ENCODE results near the gene LATS2.
A peak's percentile ranks its signal among the peaks of the same experiment; 100 is the strongest.
"Not testable (repeated sequence)": the region's sequence is repeated elsewhere in the genome, so short reads cannot be mapped to it uniquely, and the experiment has no call there.

LATS2 gene

DNA sequence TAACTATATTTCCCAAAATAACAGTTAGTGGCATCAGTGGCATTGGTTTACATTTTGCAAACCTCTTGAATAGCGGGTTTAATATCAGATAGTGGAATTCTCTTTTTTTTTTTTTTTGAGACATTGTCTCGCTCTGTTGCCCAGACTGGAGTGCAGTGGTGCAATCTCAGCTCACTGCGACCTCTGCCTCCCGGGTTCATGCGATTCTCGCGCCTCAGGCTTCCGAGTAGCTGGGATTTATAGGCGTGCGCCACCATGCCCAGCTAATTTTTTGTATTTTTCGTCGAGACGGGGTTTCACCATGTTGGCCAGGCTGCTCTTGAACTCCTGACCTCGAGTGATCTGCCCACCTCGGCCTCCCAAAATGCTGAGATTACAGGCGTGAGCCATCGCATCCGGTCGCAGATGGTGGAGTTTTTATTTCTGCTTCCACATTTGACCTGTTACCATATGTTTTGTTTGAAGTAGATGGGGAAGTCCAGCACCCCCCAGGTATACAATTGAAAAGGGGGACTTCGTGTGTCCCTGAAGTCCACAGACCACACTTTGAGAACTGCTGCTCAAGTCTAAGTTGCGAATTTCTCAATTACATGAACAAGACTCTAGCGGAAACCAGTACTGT is 118.3 kb downstream of the LATS2 start:
- H3K14ac ChIP-seq (ENCODE audit: low read length) = no peak overlapping the region
- no peak overlapping the region for H3K9ac ChIP-seq (ENCODE audit: low read depth, low read length, poor library complexity)
- H2AK5ac ChIP-seq (ENCODE audit: low read depth, low read length) = no peak overlapping the region
- H3K4me3 ChIP-seq (ENCODE audit: low read length in 2 of 2) = no peak overlapping the region
- H3K4me2 ChIP-seq (ENCODE audit: insufficient read depth, low read length, poor library complexity, severe bottlenecking) = no peak overlapping the region
- H3K27me3 ChIP-seq (ENCODE audit: control insufficient read depth in 3 of 3, insufficient read depth in 3 of 3, low read depth in 1 of 3, low read length in 3 of 3) = peaks cover 0 to 11% (median 9%) of the 10 kb centered on the region in 3 experiments
- no peak overlapping the region for H3K18ac ChIP-seq (ENCODE audit: low read length)
- peaks cover 0 to 4% of the 10 kb centered on the region in 2 donors for H3K4me1 ChIP-seq (ENCODE audit: control insufficient read depth in 2 of 2, insufficient read depth in 1 of 2, low read depth in 1 of 2, low read length in 2 of 2)
- no peak overlapping the region for H2BK15ac ChIP-seq (ENCODE audit: low read length)
- no CpG with 5 or more reads among the region's 22 CpGs for WGBS, 2 donors (ENCODE audit: extremely low coverage in 2 of 2, insufficient read length in 2 of 2, insufficient replicate concordance in 1 of 2)
- H4K91ac ChIP-seq (ENCODE audit: low read depth, low read length, poor library complexity) = no peak overlapping the region
- H2BK12ac ChIP-seq (ENCODE audit: low read length) = no peak overlapping the region
- H3K27ac ChIP-seq (replicated peaks; ENCODE audit: low read length) = no peak overlapping the region
- no peak overlapping the region for H4K8ac ChIP-seq (ENCODE audit: low read depth, low read length)
- no peak overlapping the region for H2BK120ac ChIP-seq (ENCODE audit: low read depth, low read length)
- no peak overlapping the region for H2BK5ac ChIP-seq (ENCODE audit: low read length)
- no peak for DNase-seq (ENCODE audit: low spot score)
- H3K23ac ChIP-seq (ENCODE audit: low read depth, low read length, poor library complexity) = no peak overlapping the region
- no peaks in the 10 kb centered on the region for H3K9me3 ChIP-seq (replicated peaks in 1 of 2; ENCODE audit: control insufficient read depth in 2 of 2, insufficient read depth in 1 of 2, low read depth in 1 of 2, low read length in 2 of 2)
- no peaks in the 10 kb centered on the region for H3K36me3 ChIP-seq (replicated peaks in 1 of 2; ENCODE audit: control insufficient read depth in 2 of 2, insufficient read depth in 2 of 2, low read length in 2 of 2)
- no peak overlapping the region for H3K4ac ChIP-seq (ENCODE audit: low read length)
- peak overlapping the region; percentile 79 for H2AFZ ChIP-seq (ENCODE audit: low read length)
- H3K79me1 ChIP-seq (ENCODE audit: low read depth, low read length) = no peaks in the 10 kb centered on the region

DNA sequence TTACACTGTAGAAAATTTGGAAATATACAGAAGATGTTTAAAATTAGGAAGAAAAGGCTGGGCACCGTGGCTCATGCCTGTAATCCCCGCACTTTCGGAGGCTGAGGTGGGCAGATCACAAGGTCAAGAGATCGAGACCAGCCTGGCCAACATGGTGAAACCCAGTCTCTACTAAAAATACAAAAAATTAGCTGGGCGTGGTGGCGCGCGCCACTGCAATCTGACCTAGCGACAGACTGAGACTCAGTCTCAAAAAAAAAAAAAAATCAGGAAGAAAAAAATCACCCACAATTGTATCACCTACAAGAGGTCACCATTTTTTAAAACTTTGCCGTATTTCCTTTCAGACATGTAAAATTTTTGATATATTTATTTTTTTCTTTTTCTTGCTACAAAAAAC is 120.9 kb downstream of the LATS2 start:
- not testable (repeated sequence) for H3K9ac ChIP-seq (ENCODE audit: low read depth, low read length, poor library complexity); H2AFZ ChIP-seq (ENCODE audit: low read length); H4K91ac ChIP-seq (ENCODE audit: low read depth, low read length, poor library complexity); H3K4ac ChIP-seq (ENCODE audit: low read length); H3K18ac ChIP-seq (ENCODE audit: low read length); H3K4me2 ChIP-seq (ENCODE audit: insufficient read depth, low read length, poor library complexity, severe bottlenecking); H2BK5ac ChIP-seq (ENCODE audit: low read length); DNase-seq (ENCODE audit: low spot score); H2BK120ac ChIP-seq (ENCODE audit: low read depth, low read length); H4K8ac ChIP-seq (ENCODE audit: low read depth, low read length); H3K79me1 ChIP-seq (ENCODE audit: low read depth, low read length); H3K23ac ChIP-seq (ENCODE audit: low read depth, low read length, poor library complexity); H2BK15ac ChIP-seq (ENCODE audit: low read length); H2BK12ac ChIP-seq (ENCODE audit: low read length); H3K4me1 ChIP-seq (ENCODE audit: control insufficient read depth in 2 of 2, insufficient read depth in 1 of 2, low read depth in 1 of 2, low read length in 2 of 2); H3K4me3 ChIP-seq (ENCODE audit: low read length in 2 of 2); H3K14ac ChIP-seq (ENCODE audit: low read length); H3K27ac ChIP-seq (replicated peaks; ENCODE audit: low read length); H3K27me3 ChIP-seq (ENCODE audit: control insufficient read depth in 3 of 3, insufficient read depth in 3 of 3, low read depth in 1 of 3, low read length in 3 of 3); H3K36me3 ChIP-seq (replicated peaks in 1 of 2; ENCODE audit: control insufficient read depth in 2 of 2, insufficient read depth in 2 of 2, low read length in 2 of 2); H3K9me3 ChIP-seq (replicated peaks in 1 of 2; ENCODE audit: control insufficient read depth in 2 of 2, insufficient read depth in 1 of 2, low read depth in 1 of 2, low read length in 2 of 2); H2AK5ac ChIP-seq (ENCODE audit: low read depth, low read length)
- WGBS, 2 donors (ENCODE audit: extremely low coverage in 2 of 2, insufficient read length in 2 of 2, insufficient replicate concordance in 1 of 2) = no CpG with 5 or more reads among the region's 10 CpGs

DNA sequence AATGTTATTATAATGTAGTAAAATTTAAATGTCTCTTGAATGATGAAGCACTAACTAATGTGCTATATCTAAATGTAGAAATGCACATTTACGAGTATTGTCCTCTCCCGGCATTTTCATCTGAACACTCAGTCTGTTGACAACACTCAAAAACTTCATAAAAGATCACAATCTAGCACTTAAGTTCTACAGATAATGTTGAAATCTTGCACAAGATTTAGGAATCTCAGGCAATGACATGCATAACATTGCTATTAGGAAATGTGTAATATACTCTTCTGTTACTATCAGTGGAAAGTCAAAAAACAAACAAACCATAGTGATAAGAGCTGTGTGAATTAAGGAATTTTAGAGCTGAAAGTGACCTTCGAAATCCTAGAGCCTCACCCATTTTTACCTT is 121.3 kb downstream of the LATS2 start:
- Histone ChIP-seq H2BK15ac (ENCODE audit: low read length) (no peak overlapping the region), H3K9ac (ENCODE audit: low read depth, low read length, poor library complexity) (no peak overlapping the region), H3K27me3 (ENCODE audit: control insufficient read depth in 3 of 3, insufficient read depth in 3 of 3, low read depth in 1 of 3, low read length in 3 of 3) (peaks cover 0 to 2% (median 2%) of the 10 kb centered on the region in 3 experiments), H3K4ac (ENCODE audit: low read length) (no peak overlapping the region), H3K27ac (replicated peaks; ENCODE audit: low read length) (no peak overlapping the region), H3K18ac (ENCODE audit: low read length) (no peak overlapping the region), H2AFZ (ENCODE audit: low read length) (peak overlapping the region; percentile 70), H4K91ac (ENCODE audit: low read depth, low read length, poor library complexity) (no peak overlapping the region), H2BK12ac (ENCODE audit: low read length) (no peak overlapping the region), H3K23ac (ENCODE audit: low read depth, low read length, poor library complexity) (no peak overlapping the region), H3K9me3 (replicated peaks in 1 of 2; ENCODE audit: control insufficient read depth in 2 of 2, insufficient read depth in 1 of 2, low read depth in 1 of 2, low read length in 2 of 2) (no peaks in the 10 kb centered on the region), H3K4me2 (ENCODE audit: insufficient read depth, low read length, poor library complexity, severe bottlenecking) (no peak overlapping the region), H3K4me3 (ENCODE audit: low read length in 2 of 2) (no peak overlapping the region), H2AK5ac (ENCODE audit: low read depth, low read length) (no peak overlapping the region), H2BK5ac (ENCODE audit: low read length) (no peak overlapping the region), H3K79me1 (ENCODE audit: low read depth, low read length) (no peaks in the 10 kb centered on the region), H3K4me1 (ENCODE audit: control insufficient read depth in 2 of 2, insufficient read depth in 1 of 2, low read depth in 1 of 2, low read length in 2 of 2) (peaks cover 0 to 4% of the 10 kb centered on the region in 2 donors), H2BK120ac (ENCODE audit: low read depth, low read length) (no peak overlapping the region), H4K8ac (ENCODE audit: low read depth, low read length) (no peak overlapping the region), H3K36me3 (replicated peaks in 1 of 2; ENCODE audit: control insufficient read depth in 2 of 2, insufficient read depth in 2 of 2, low read length in 2 of 2) (no peaks in the 10 kb centered on the region), H3K14ac (ENCODE audit: low read length) (no peak overlapping the region)
- no CpG with 5 or more reads among the region's 3 CpGs for WGBS, 2 donors (ENCODE audit: extremely low coverage in 2 of 2, insufficient read length in 2 of 2, insufficient replicate concordance in 1 of 2)
- no peak for DNase-seq (ENCODE audit: low spot score)

DNA sequence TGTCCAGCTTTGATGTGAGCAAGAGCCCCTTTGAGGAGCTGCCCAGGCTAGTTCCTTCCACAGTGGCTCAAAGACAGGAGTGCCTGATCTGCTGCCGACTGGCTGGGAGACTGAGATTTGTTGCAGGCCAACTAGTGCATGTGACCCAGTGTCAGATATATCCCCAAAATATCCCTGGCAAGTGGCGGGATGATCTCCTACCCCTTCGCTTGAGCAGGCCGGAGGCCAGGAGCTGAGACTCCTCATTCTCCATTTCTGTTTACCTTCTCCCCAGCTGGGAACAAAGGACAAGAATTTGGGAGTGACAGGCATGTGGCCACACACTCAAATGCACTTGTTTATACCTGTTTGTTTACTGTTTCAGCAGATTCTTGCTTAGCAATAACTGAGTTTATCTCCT is 121.7 kb downstream of the LATS2 start:
- H3K4me1 ChIP-seq (ENCODE audit: control insufficient read depth in 2 of 2, insufficient read depth in 1 of 2, low read depth in 1 of 2, low read length in 2 of 2) = peaks cover 0 to 4% of the 10 kb centered on the region in 2 donors
- no peak overlapping the region for H2BK120ac ChIP-seq (ENCODE audit: low read depth, low read length)
- H3K14ac ChIP-seq (ENCODE audit: low read length) = no peak overlapping the region
- no peak overlapping the region for H4K8ac ChIP-seq (ENCODE audit: low read depth, low read length)
- H3K9me3 ChIP-seq (replicated peaks in 1 of 2; ENCODE audit: control insufficient read depth in 2 of 2, insufficient read depth in 1 of 2, low read depth in 1 of 2, low read length in 2 of 2) = no peaks in the 10 kb centered on the region
- H3K4me2 ChIP-seq (ENCODE audit: insufficient read depth, low read length, poor library complexity, severe bottlenecking) = no peak overlapping the region
- H3K79me1 ChIP-seq (ENCODE audit: low read depth, low read length) = no peaks in the 10 kb centered on the region
- no peak overlapping the region for H3K23ac ChIP-seq (ENCODE audit: low read depth, low read length, poor library complexity)
- no peak overlapping the region for H3K4ac ChIP-seq (ENCODE audit: low read length)
- H3K27ac ChIP-seq (replicated peaks; ENCODE audit: low read length) = no peak overlapping the region
- H3K4me3 ChIP-seq (ENCODE audit: low read length in 2 of 2) = no peak overlapping the region
- H3K36me3 ChIP-seq (replicated peaks in 1 of 2; ENCODE audit: control insufficient read depth in 2 of 2, insufficient read depth in 2 of 2, low read length in 2 of 2) = no peaks in the 10 kb centered on the region
- no peak overlapping the region for H4K91ac ChIP-seq (ENCODE audit: low read depth, low read length, poor library complexity)
- WGBS, 2 donors (ENCODE audit: extremely low coverage in 2 of 2, insufficient read length in 2 of 2, insufficient replicate concordance in 1 of 2) = no CpG with 5 or more reads among the region's 4 CpGs
- peaks cover 0 to 2% (median 0%) of the 10 kb centered on the region in 3 experiments for H3K27me3 ChIP-seq (ENCODE audit: control insufficient read depth in 3 of 3, insufficient read depth in 3 of 3, low read depth in 1 of 3, low read length in 3 of 3)
- H2AFZ ChIP-seq (ENCODE audit: low read length) = peak overlapping the region; percentile 70
- no peak overlapping the region for H2BK15ac ChIP-seq (ENCODE audit: low read length)
- no peak overlapping the region for H2BK12ac ChIP-seq (ENCODE audit: low read length)
- H2AK5ac ChIP-seq (ENCODE audit: low read depth, low read length) = no peak overlapping the region
- H2BK5ac ChIP-seq (ENCODE audit: low read length) = no peak overlapping the region
- H3K18ac ChIP-seq (ENCODE audit: low read length) = no peak overlapping the region
- no peak for DNase-seq (ENCODE audit: low spot score)
- no peak overlapping the region for H3K9ac ChIP-seq (ENCODE audit: low read depth, low read length, poor library complexity)
